ENCODE measurements around the gene ANXA6.

ANXA6 gene

GRCh38 chr5:151054709-151055108, 102.9 kb downstream of the ANXA6 start:
- Histone ChIP-seq H3K4me1 (ENCODE audit: control insufficient read depth, insufficient read depth, low read length) (peaks cover 4% of the 10 kb centered on the region), H3K27me3 (ENCODE audit: control insufficient read depth, insufficient read depth, low read length) (no peaks in the 10 kb centered on the region), H3K27ac (ENCODE audit: low read depth, low read length) (no peak overlapping the region), H3K9ac (ENCODE audit: low read length) (no peak overlapping the region), H3K4me3 (ENCODE audit: low read length) (no peak overlapping the region), H3K36me3 (ENCODE audit: control insufficient read depth, insufficient read depth, low read length) (peaks cover 41% of the 10 kb centered on the region)

DNA sequence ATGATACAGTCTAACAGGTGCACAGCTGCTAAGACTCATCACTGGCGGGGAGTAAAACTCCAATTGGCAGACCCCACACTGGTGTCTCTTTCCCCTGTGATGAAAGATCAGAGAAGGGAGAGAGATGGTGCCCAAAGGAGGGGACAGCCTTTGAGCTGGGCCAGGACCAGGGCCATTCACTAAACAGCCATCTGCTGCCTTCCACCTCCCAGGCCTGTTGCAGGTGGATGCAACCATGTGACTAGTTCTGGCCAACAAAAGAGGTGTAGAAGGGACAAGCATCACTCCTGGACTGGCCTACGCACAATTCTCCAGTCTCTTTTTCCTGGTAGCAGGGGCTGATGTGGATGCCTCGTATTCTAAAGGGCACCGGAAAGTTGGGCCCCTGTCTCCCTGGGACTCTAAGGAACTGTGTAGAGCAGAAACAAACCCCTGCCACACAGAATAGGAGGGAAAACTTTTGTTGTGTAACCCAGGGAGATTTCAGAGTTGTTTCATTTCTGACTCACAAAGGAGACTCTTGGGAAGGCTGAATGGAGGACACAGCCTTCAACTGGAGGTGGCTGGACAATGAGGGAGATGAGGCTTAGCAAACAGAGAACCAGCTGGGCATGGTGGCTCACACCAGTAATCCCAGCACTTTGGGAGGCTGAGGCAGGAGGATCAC, 103.7 kb downstream of the ANXA6 start:
- no peaks in the 10 kb centered on the region for H3K27me3 ChIP-seq (ENCODE audit: control insufficient read depth, insufficient read depth, low read length)
- H3K9ac ChIP-seq (ENCODE audit: low read length): no peak overlapping the region
- H3K27ac ChIP-seq (ENCODE audit: low read depth, low read length): no peak overlapping the region
- H3K4me1 ChIP-seq (ENCODE audit: control insufficient read depth, insufficient read depth, low read length): no peaks in the 10 kb centered on the region
- H3K4me3 ChIP-seq (ENCODE audit: low read length): no peak overlapping the region
- H3K36me3 ChIP-seq (ENCODE audit: control insufficient read depth, insufficient read depth, low read length): peaks cover 48% of the 10 kb centered on the region

DNA sequence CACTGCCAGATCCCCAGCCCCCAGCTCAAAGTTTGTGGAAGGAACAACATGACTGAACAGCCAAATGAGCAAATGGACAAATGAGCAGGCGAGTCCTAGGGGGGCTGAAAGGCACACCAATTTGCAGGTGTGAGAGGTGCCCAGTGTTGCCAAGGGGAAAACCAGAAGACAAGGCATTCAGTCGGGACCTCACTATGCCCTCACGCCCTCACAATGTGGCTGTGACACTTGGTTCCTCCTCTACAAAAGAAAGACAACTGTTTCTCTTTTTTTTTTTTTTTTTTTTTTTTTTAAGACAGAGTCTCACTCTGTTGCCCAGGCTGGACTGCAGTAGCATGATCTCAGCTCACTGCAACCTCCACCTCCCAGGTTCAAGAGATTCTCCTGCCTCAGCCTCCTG, 104.7 kb downstream of the ANXA6 start:
- H3K4me1 ChIP-seq (ENCODE audit: control insufficient read depth, insufficient read depth, low read length): no peaks in the 10 kb centered on the region
- no peaks in the 10 kb centered on the region for H3K27me3 ChIP-seq (ENCODE audit: control insufficient read depth, insufficient read depth, low read length)
- no peak overlapping the region for H3K27ac ChIP-seq (ENCODE audit: low read depth, low read length)
- H3K4me3 ChIP-seq (ENCODE audit: low read length): no peak overlapping the region
- no peak overlapping the region for H3K9ac ChIP-seq (ENCODE audit: low read length)
- H3K36me3 ChIP-seq (ENCODE audit: control insufficient read depth, insufficient read depth, low read length): peaks cover 49% of the 10 kb centered on the region

DNA sequence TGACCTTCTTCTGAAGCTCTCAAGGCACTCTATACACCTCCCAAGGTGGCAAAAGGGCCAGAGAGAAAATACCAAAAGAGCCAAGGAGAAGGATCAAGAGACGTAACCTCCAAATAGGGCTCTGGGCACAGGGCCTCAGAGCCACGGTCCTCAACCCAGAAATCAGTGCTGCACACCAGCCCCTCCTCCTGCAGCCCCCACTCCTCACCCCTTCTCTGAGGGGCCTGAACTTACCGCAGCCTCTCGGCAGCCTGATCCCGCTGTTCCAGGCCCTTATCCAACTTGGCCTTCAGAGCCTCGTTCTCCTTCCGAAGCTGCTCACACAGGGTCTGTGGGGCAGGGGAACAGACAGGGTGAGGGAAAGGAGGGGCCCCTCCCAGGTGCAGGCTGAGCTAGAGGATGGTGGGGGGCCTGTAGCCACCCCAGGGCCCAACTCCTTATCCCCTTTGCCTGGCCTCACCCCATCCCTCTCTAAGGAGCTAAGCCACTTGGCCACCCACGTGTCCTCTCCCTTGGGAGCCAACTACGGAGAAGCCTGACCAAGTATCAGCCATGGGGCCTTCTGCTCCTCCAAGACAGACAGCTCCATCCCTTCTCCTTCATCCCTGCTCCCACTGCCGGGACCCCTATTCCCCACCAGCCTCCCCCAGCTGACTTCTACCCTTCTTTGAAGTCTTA, 105.5 kb downstream of the ANXA6 start:
- Histone ChIP-seq H3K27ac (ENCODE audit: low read depth, low read length) (no peak overlapping the region), H3K36me3 (ENCODE audit: control insufficient read depth, insufficient read depth, low read length) (peaks cover 54% of the 10 kb centered on the region), H3K9ac (ENCODE audit: low read length) (no peak overlapping the region), H3K27me3 (ENCODE audit: control insufficient read depth, insufficient read depth, low read length) (no peaks in the 10 kb centered on the region), H3K4me1 (ENCODE audit: control insufficient read depth, insufficient read depth, low read length) (no peaks in the 10 kb centered on the region), H3K4me3 (ENCODE audit: low read length) (no peak overlapping the region)

- Histone ChIP-seq H3K36me3 (ENCODE audit: control insufficient read depth, insufficient read depth, low read length) (peaks cover 52% of the 10 kb centered on the region), H3K4me3 (ENCODE audit: low read length) (no peak overlapping the region), H3K27me3 (ENCODE audit: control insufficient read depth, insufficient read depth, low read length) (no peaks in the 10 kb centered on the region), H3K9ac (ENCODE audit: low read length) (no peak overlapping the region), H3K27ac (ENCODE audit: low read depth, low read length) (no peak overlapping the region), H3K4me1 (ENCODE audit: control insufficient read depth, insufficient read depth, low read length) (no peaks in the 10 kb centered on the region)
Measured at GRCh38 chr5:151051066-151051930, 106.3 kb downstream of the ANXA6 start.
